GM23248 (cell line): ENCODE data around the gene GPX4. TPM values are rescaled to one million over a fixed set of nuclear protein-coding genes. Genes with fewer than 3 reads are reported as not detected.
A peak's percentile ranks its signal among the peaks of the same experiment; 100 is the strongest.

Experiments
- DNase-seq: peaks from one replicate; pipeline ENCODE4 v3.0.0-alpha.2; 2015
- H2AFZ ChIP-seq: fragments of 200-600 bp; sonication (generic); 2 replicates; pipeline ENCODE4 v1.6.1; 2016; ENCODE audit warnings: antibody characterized with exemption
- H3F3A ChIP-seq: fragments of 200-600 bp; sonication (generic); 2 replicates; pipeline ENCODE4 v1.6.1; 2016; ENCODE audit warnings: mild to moderate bottlenecking, antibody characterized with exemption, mixed run types; ENCODE audit not compliant: insufficient read depth
- H3K27ac ChIP-seq: fragments of 200-600 bp; sonication (generic); 2 replicates; pipeline ENCODE4 v1.5.1; 2016; ENCODE audit warnings: mild to moderate bottlenecking
- H3K27me3 ChIP-seq: fragments of 200-600 bp; sonication (generic); replicated peaks from 2 replicates; pipeline ENCODE4 v1.6.1; 2016; ENCODE audit warnings: mild to moderate bottlenecking; ENCODE audit not compliant: insufficient read depth
- H3K36me3 ChIP-seq: fragments of 200-600 bp; sonication (generic); 2 replicates; pipeline ENCODE4 v1.6.1; 2016; ENCODE audit warnings: low read depth, mild to moderate bottlenecking
- H3K4me1 ChIP-seq: fragments of 200-600 bp; sonication (generic); 2 replicates; pipeline ENCODE4 v1.6.1; 2016; ENCODE audit warnings: mild to moderate bottlenecking; ENCODE audit not compliant: insufficient read depth
- H3K4me2 ChIP-seq: fragments of 200-600 bp; sonication (generic); one replicate; pipeline ENCODE4 v1.6.1; 2016; ENCODE audit warnings: mild to moderate bottlenecking; ENCODE audit not compliant: unreplicated experiment
- H3K4me3 ChIP-seq: fragments of 200-600 bp; sonication (generic); 2 replicates; pipeline ENCODE4 v1.5.1; 2016; ENCODE audit warnings: mild to moderate bottlenecking
- H3K79me2 ChIP-seq: fragments of 200-600 bp; sonication (generic); 2 replicates; pipeline ENCODE4 v1.6.1; 2016; ENCODE audit warnings: mild to moderate bottlenecking; ENCODE audit not compliant: insufficient read depth
- H3K9ac ChIP-seq: fragments of 200-600 bp; sonication (generic); 2 replicates; pipeline ENCODE4 v1.6.1; 2016; ENCODE audit warnings: mild to moderate bottlenecking
- H3K9me2 ChIP-seq: fragments of 200-600 bp; sonication (generic); 2 replicates; pipeline ENCODE4 v1.6.1; 2016; ENCODE audit warnings: mixed run types, mild to moderate bottlenecking, moderate library complexity; ENCODE audit not compliant: insufficient read depth
- H3K9me3 ChIP-seq: fragments of 200-600 bp; sonication (generic); one replicate; pipeline ENCODE4 v1.6.1; 2017; ENCODE audit warnings: low read depth
- H4K20me1 ChIP-seq: fragments of 200-600 bp; sonication (generic); 2 replicates; pipeline ENCODE4 v1.6.0; 2016; ENCODE audit not compliant: insufficient read depth
- EZH2 ChIP-seq: fragments of 200-600 bp; sonication (generic); IDR thresholded peaks from 2 replicates; pipeline ENCODE4 v1.6.1; 2018; ENCODE audit warnings: antibody characterized with exemption, mild to moderate bottlenecking; ENCODE audit not compliant: insufficient read depth, poor library complexity, severe bottlenecking
- EZH2phosphoT487 ChIP-seq: fragments of 200-600 bp; sonication (generic); IDR thresholded peaks from 2 replicates; pipeline ENCODE4 v1.6.1; 2018; ENCODE audit warnings: antibody characterized with exemption, moderate library complexity, mild to moderate bottlenecking, low read depth; ENCODE audit not compliant: insufficient read depth
- WGBS, 2 experiments: methylation state at CpG; one replicate each; pipeline ENCODE4 v1.1.6; 2015 to 2017; ENCODE audit warnings: low lambda C conversion rate in 2 of 2, low coverage in 1 of 2; ENCODE audit errors: missing lambda C conversion rate in 2 of 2; 5-methylcytosine and 5-hydroxymethylcytosine counted together
- in situ Hi-C: fragments of 300-500 bp; cut with MboI; formaldehyde crosslinking; loops from 2 replicates; pipeline ENCODE4 v1.15.0; 2020
- polyA plus RNA-seq: library from polyadenylated mRNA; unstranded; fragments of >200 nt; fragmentation: Nextera tagmentation; extraction: Ambion mirVana; gene quantifications from 2 replicates; pipeline ENCODE4 v1.2.1, GENCODE V29; 2016
- total RNA-seq: library from RNA; depleted of rRNA; stranded (reverse); fragments of >200 nt; shearing (Covaris generic); gene quantifications from 2 replicates; pipeline ENCODE4 v1.2.3, GENCODE V29; 2014

GPX4 gene
- total and polyA plus RNA-seq, 2 experiments from 2014 or later, result 298 to 607 TPM

DNA sequence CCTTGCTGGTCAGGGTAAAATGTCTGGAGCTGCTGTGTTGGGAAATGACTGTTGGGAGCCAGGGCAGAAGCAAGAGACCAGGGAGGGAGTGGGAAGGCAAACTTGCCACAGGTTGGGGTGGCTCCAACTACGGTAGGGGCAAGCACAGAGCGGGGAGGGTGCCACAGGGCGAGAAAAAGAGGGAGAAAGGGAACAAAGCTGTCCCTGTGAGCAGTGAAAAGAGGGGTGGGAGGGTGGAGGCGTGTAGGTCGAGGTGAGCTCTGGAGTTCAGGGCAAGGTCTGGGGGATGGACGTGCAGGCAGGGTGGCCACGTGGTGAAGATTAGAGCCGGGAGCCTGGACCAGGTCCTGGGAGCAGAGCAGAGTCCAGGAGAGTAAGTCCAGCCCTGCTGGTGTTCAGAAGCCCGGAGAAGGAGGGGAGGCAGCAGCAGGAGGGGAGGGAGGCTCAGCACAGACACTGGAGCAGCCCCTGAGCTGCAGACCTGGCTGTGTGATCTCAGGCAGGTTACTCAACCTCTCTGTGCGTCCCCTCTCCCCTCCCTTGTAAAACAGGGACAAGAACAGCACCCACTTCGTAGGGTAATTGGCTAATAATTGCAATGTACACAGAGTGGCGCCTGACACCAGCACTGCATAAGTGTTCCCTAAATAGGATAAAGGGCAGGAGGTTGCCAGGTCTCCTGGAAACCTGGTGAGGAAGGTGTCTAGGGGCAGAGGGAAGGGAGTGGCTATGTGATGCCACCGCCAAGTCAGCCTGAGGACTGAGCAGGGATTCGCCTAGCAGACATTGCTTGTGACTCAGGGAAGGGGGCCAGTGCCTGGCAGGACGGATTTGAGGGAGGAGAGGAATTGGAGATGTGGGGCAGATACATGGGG lies 5.4 kb upstream of the GPX4 start:
- Histone ChIP-seq H3K4me2 (peak overlapping the region; percentile 72), H3K36me3 (no peaks in the 10 kb centered on the region), H2AFZ (no peak overlapping the region), H3K4me1 (peaks cover 38% of the 10 kb centered on the region), H3K79me2 (peaks cover 17% of the 10 kb centered on the region), H3F3A (peaks cover 33% of the 10 kb centered on the region), H3K9ac (peak overlapping the region; percentile 70; the same call in 1 of the 2 replicates), H3K4me3 (no peak overlapping the region), H3K9me3 (no peaks in the 10 kb centered on the region), H4K20me1 (no peaks in the 10 kb centered on the region), H3K27me3 (no peaks in the 10 kb centered on the region), H3K27ac (peak overlapping the region; percentile 87), H3K9me2 (no peaks in the 10 kb centered on the region)
- 25 to 30% methylated on average over 14 to 15 of the region's 15 CpGs for WGBS, 2 experiments
- peak; percentile 67 for DNase-seq
- in situ Hi-C loops, result no loop called here
- TF ChIP-seq EZH2phosphoT487, result no peak
- TF ChIP-seq EZH2, result no peak

DNA sequence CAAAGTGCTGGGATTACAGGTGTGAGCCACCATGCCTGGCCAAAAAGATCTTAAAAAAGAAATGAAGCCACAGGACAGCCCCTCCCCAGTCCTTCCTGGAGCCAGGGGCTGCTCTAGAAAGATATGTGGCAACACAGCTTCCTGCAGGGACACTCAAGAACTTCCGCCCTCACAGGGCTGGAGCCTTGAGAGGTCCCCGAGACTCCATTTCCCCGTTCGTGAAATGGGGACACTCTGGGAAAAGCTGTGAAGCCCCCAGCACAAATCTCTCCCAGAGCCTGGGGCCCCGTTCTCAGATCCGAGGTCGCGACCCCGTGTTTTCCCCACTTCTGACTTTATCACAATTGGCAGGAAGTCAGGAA lies 2.5 kb upstream of the GPX4 start:
- DNase-seq, result no peak
- H3F3A ChIP-seq, result peaks cover 41% of the 10 kb centered on the region
- H2AFZ ChIP-seq, result no peak overlapping the region
- peak overlapping the region; percentile 85 for H3K9ac ChIP-seq
- in situ Hi-C loops, result no loop called here
- 4 to 5% methylated on average over 9 of the region's 9 CpGs for WGBS, 2 experiments
- no peaks in the 10 kb centered on the region for H3K36me3 ChIP-seq
- peak overlapping the region; percentile 64 for H3K4me2 ChIP-seq
- H3K9me2 ChIP-seq, result no peaks in the 10 kb centered on the region
- H3K79me2 ChIP-seq, result 0 out of 2 replicates have a peak, but pooled peaks cover 5% of the 10 kb centered on the region
- peak overlapping the region; percentile 99 for H3K27ac ChIP-seq
- no peak for TF ChIP-seq EZH2phosphoT487
- no peak for TF ChIP-seq EZH2
- no peaks in the 10 kb centered on the region for H3K27me3 ChIP-seq
- no peaks in the 10 kb centered on the region for H3K9me3 ChIP-seq
- peak overlapping the region; percentile 36 for H3K4me3 ChIP-seq
- no peaks in the 10 kb centered on the region for H4K20me1 ChIP-seq
- peaks cover 33% of the 10 kb centered on the region for H3K4me1 ChIP-seq

DNA sequence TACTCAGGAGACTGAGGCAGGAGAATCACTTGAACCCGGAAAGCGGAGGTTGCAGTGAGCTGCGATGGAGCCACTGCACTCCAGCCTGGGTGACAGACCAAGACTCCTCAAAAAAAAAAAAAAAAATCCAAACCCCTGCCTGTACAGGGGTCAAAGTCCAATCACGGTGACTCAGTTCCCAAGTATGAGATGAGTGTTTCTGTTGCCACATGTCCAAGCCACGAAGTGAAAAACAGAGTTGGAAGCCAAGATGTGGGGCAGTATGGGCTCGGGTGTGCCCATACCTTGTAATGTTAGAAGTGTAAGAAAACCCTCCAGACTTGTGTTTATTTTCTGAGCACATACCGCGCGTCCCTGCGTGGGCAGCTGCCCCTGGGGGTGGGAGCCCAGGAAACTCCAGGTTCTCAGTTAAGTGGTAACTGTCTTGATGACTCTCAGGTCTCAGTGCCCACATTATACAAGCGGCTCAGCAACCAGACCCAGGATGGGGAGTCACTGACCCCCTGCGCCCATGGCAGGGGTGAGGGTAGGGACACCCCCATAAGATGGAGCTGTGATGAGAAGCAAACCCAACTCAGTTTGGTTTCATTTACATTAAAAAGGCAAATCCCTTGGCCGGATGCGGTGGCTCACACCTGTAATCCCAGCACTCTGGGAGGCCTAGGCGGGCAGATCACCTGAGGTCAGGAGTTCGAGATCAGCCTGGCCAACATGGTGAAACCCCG lies 1.2 kb upstream of the GPX4 start:
- no peaks in the 10 kb centered on the region for H3K9me3 ChIP-seq
- no peaks in the 10 kb centered on the region for H4K20me1 ChIP-seq
- H3K4me1 ChIP-seq, result peaks cover 33% of the 10 kb centered on the region
- peak; percentile 98 for DNase-seq
- peak overlapping the region; percentile 99 for H3K27ac ChIP-seq
- H3K4me3 ChIP-seq, result peak overlapping the region; percentile 51
- no peaks in the 10 kb centered on the region for H3K27me3 ChIP-seq
- peak overlapping the region; percentile 85 for H3K9ac ChIP-seq
- peaks cover 41% of the 10 kb centered on the region for H3F3A ChIP-seq
- no peak overlapping the region for H2AFZ ChIP-seq
- in situ Hi-C loops, result no loop called here
- WGBS, 2 experiments, result 16 to 17% methylated on average over 16 to 17 of the region's 17 CpGs
- 0 out of 2 replicates have a peak, but pooled peaks cover 5% of the 10 kb centered on the region for H3K79me2 ChIP-seq
- TF ChIP-seq EZH2phosphoT487 (no peak), EZH2 (no peak)
- H3K36me3 ChIP-seq, result no peaks in the 10 kb centered on the region
- peak overlapping the region; percentile 64 for H3K4me2 ChIP-seq
- H3K9me2 ChIP-seq, result no peaks in the 10 kb centered on the region

DNA sequence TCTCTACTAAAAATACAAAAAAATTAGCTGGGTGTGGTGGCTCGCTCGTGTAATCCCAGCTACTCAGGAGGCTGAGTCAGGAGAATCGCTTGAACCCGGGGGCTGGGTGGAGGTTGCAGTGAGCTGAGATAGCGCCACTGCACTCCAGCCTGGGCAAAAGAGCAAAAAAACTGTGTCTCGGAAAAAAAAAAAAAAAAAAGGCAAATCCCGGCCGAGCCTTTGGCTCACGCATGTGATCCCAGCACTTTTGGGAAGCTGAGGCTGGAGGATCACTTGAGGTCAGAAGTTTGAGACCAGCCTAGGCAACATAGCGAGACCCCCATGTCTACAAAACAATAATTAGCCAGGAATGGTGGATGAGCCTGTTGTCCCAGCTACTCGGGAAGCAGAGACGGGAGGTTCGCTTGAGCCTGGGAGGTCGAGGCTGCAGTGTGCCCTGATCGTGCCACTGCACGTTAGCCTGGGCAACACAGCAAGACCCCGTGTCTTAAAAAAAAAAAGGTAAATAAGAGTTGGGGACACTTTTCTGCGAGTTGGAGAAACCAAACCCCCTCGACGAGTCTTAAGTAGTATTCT lies 574 bp upstream of the GPX4 start:
- peak overlapping the region; percentile 61 for H3K4me2 ChIP-seq
- 0 out of 2 replicates have a peak, but pooled peaks cover 5% of the 10 kb centered on the region for H3K79me2 ChIP-seq
- in situ Hi-C loops, result no loop called here
- H3K36me3 ChIP-seq, result no peaks in the 10 kb centered on the region
- H3K9me3 ChIP-seq, result no peaks in the 10 kb centered on the region
- TF ChIP-seq EZH2 (no peak), EZH2phosphoT487 (no peak)
- H2AFZ ChIP-seq, result no peak overlapping the region
- no peaks in the 10 kb centered on the region for H3K9me2 ChIP-seq
- no peaks in the 10 kb centered on the region for H3K27me3 ChIP-seq
- peak overlapping the region; percentile 51 for H3K4me3 ChIP-seq
- peaks cover 41% of the 10 kb centered on the region for H3F3A ChIP-seq
- peak overlapping the region; percentile 99 for H3K27ac ChIP-seq
- H4K20me1 ChIP-seq, result no peaks in the 10 kb centered on the region
- H3K9ac ChIP-seq, result peak overlapping the region; percentile 85
- H3K4me1 ChIP-seq, result peaks cover 33% of the 10 kb centered on the region
- WGBS, 2 experiments, result 4 to 6% methylated on average over 20 of the region's 20 CpGs
- DNase-seq, result peak; percentile 77
